ENCODE data around the gene LAMA5.

The LAMA5 gene

GRCh38 chr20:62396367-62397239, 29.5 kb upstream of the LAMA5 start:
- no peak for DNase-seq (ENCODE audit: low read depth)
- in situ Hi-C loops (cut with HindIII; ENCODE audit: low sequenced_read_pairs), result loop anchor here (25.0 kb wide), 1 partner anchor 109 kb away; no protein-coding TSS in a partner anchor
- TF ChIP-seq CTCF (IDR thresholded peaks at IDR 0.05; ENCODE audit: low read depth, low read length, missing control alignments), result no peak
- no peak overlapping the region for H3K4me3 ChIP-seq (ENCODE audit: low read depth, low read length)

DNA sequence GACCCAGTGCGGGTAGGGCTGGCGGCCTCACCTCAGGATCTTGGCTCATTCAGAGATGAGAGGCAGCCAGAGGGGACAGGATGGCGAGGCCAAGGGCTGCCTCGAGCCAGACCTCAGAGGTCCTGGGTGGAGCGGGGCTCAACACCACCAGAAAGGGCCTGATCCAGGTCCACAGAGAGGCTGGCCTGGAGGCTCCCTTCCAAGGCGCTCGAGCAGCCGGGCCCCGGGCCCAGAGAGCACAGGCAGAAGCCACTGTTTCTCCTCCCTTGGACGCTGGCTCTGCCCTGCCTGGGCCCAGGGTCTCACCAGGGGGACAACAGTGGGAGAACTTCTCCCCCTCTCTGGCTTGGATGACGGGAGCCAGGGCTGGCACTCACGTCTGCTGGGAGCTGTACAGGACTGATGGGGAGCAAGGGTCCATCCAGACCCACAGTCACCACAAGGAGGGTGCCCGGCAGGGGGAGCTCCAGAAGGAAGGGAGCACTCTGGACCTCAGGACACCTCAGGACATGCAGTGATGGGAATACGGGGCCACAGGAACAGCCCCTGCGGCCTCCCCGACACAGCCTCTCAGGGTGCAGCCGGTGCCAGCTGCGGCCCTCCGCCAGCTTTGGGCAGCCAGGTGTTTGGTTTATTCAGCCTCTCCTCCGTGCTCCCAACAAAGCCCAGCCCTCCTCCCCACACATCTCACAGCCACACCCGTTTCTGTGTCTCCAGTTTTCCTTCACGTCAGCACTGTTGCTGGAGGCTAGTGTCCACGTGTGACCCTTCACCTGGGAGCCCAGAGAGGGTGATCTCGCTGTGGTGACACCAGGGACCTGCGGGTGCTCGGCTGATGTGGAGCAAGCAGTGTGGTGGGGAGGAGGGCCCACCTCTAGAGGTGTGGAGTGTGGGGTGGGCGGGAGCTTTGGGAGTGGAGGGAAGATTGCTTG, 28.5 kb upstream of the LAMA5 start:
- H3K4me3 ChIP-seq (ENCODE audit: low read depth, low read length), result no peak overlapping the region
- in situ Hi-C loops (cut with HindIII; ENCODE audit: low sequenced_read_pairs), result loop anchor here (25.0 kb wide), 1 partner anchor 108 kb away; no protein-coding TSS in a partner anchor
- DNase-seq (ENCODE audit: low read depth), result no peak
- no peak for TF ChIP-seq CTCF (IDR thresholded peaks at IDR 0.05; ENCODE audit: low read depth, low read length, missing control alignments)

GRCh38 chr20:62394248-62395245, 27.4 kb upstream of the LAMA5 start:
- in situ Hi-C loops (cut with HindIII; ENCODE audit: low sequenced_read_pairs), result loop anchor here (25.0 kb wide), 1 partner anchor 107 kb away; no protein-coding TSS in a partner anchor

DNA sequence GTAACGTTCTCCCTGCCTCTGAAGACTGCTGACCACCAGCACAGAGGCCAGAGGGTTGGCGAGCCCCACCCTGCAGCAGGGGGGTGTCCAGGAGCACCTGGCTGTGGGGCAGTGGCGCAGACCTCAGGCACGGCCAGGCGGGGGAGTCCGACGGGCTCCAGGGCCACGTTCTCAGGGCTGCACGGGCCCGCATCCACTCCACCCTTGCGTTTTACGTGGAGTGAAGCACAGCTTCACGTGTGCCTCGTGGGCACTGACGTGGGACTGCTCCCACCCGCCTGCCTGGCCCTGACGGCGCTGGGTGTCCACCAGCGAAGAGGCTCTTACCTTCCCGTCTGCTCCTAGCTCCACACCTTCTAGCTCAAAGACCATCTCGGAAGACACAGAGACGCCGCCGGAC, 26.7 kb upstream of the LAMA5 start:
- TF ChIP-seq CTCF (IDR thresholded peaks at IDR 0.05; ENCODE audit: low read depth, low read length, missing control alignments), result no peak
- DNase-seq (ENCODE audit: low read depth), result no peak
- H3K4me3 ChIP-seq (ENCODE audit: low read depth, low read length), result no peak overlapping the region
- in situ Hi-C loops (cut with HindIII; ENCODE audit: low sequenced_read_pairs), result loop anchor here (25.0 kb wide), 1 partner anchor 107 kb away; no protein-coding TSS in a partner anchor

More at GRCh38 chr20:62394248-62395245, 27.4 kb upstream of the LAMA5 start:
- DNase-seq (ENCODE audit: low read depth), result no peak
- H3K4me3 ChIP-seq (ENCODE audit: low read depth, low read length), result no peak overlapping the region
- no peak for TF ChIP-seq CTCF (IDR thresholded peaks at IDR 0.05; ENCODE audit: low read depth, low read length, missing control alignments)

GRCh38 chr20:62393335-62393665, 26.2 kb upstream of the LAMA5 start:
- in situ Hi-C loops (cut with HindIII; ENCODE audit: low sequenced_read_pairs), result loop anchor here (25.0 kb wide), 1 partner anchor 106 kb away; no protein-coding TSS in a partner anchor
- DNase-seq (ENCODE audit: low read depth), result no peak
- TF ChIP-seq CTCF (IDR thresholded peaks at IDR 0.05; ENCODE audit: low read depth, low read length, missing control alignments), result no peak
- no peak overlapping the region for H3K4me3 ChIP-seq (ENCODE audit: low read depth, low read length)

All from astrocyte of the cerebellum (primary cell).